AG04449 (cell line): Measurements from ENCODE around the gene KCTD17.
A peak's percentile ranks its signal among the peaks of the same experiment; 100 is the strongest.

ENCODE experiments used
- CTCF ChIA-PET: fragments of 350-600 bp; formaldehyde crosslinking; extraction: SDS; loops from one replicate; lab custom pipeline; 2021; ENCODE audit warnings: antibody characterized with exemption; lab: Yijun Ruan, JAX
- POLR2A ChIA-PET: fragments of 400-600, 350-600 bp; formaldehyde crosslinking; extraction: SDS; loops from one replicate; lab custom pipeline; 2020; ENCODE audit warnings: antibody characterized with exemption, inconsistent platforms; lab: Yijun Ruan, JAX
- DNase-seq: peaks from one replicate; pipeline ENCODE4 v3.0.0-alpha.2; 2010; ENCODE audit warnings: low read depth, low spot score
- H3K4me3 ChIP-seq: 2 replicates; pipeline ENCODE4 v1.5.1; 2011; ENCODE audit warnings: low read depth, mild to moderate bottlenecking, control low read depth, low read length
- CTCF ChIP-seq: IDR thresholded peaks from one replicate; pipeline ENCODE4 v1.5.1; 2011; ENCODE audit warnings: mild to moderate bottlenecking, moderate library complexity, low read length, control low read depth, inconsistent platforms; ENCODE audit not compliant: insufficient read depth; ENCODE audit errors: missing control alignments

The KCTD17 gene

GRCh38 chr22:37075046-37075445 is 23.5 kb downstream of the KCTD17 start:
- H3K4me3 ChIP-seq = no peak overlapping the region
- ChIA-PET POLR2A (no interaction called here), CTCF (interaction anchor here (1.3 to 2.5 kb wide), 2 partner anchors 9 to 89 kb away, joined by 4 to 12 read pairs; no protein-coding TSS in a partner anchor)
- no peak for DNase-seq
- TF ChIP-seq CTCF = no peak

GRCh38 chr22:37075822-37076433 is 24.4 kb downstream of the KCTD17 start:
- CTCF ChIA-PET = interaction anchor here (0.5 to 2.5 kb wide), 13 partner anchors 9 to 183 kb away, joined by 3 to 26 read pairs (median 4); no protein-coding TSS in a partner anchor
- no peak for DNase-seq
- H3K4me3 ChIP-seq = no peak overlapping the region
- POLR2A ChIA-PET = no interaction called here
- TF ChIP-seq CTCF = no peak

GRCh38 chr22:37077802-37078448 is 26.4 kb downstream of the KCTD17 start:
- peak; percentile 96 for TF ChIP-seq CTCF
- no peak for DNase-seq
- ChIA-PET POLR2A (no interaction called here), CTCF (interaction anchor here (0.7 to 2.1 kb wide), 11 partner anchors 9 to 122 kb away, joined by 3 to 26 read pairs (median 3); no protein-coding TSS in a partner anchor)
- H3K4me3 ChIP-seq = no peak overlapping the region

- ChIA-PET POLR2A (no interaction called here), CTCF (interaction anchor here (0.8 to 1.5 kb wide), 7 partner anchors 9 to 121 kb away, joined by 3 to 11 read pairs (median 5); no protein-coding TSS in a partner anchor)
- TF ChIP-seq CTCF = no peak
- no peak for DNase-seq
- no peak overlapping the region for H3K4me3 ChIP-seq
These were observed 27.6 kb downstream of the KCTD17 start for GRCh38 chr22:37079158-37079557.

GRCh38 chr22:37079668-37080171 is 28.2 kb downstream of the KCTD17 start:
- DNase-seq = no peak
- CTCF ChIA-PET = interaction anchor here (0.8 to 2.5 kb wide), 8 partner anchors 9 to 179 kb away, joined by 3 to 11 read pairs (median 6); no protein-coding TSS in a partner anchor
- POLR2A ChIA-PET = no interaction called here
- no peak for TF ChIP-seq CTCF
- no peak overlapping the region for H3K4me3 ChIP-seq

- CTCF ChIA-PET = interaction anchor here (0.8 to 2.5 kb wide), 7 partner anchors 8 to 179 kb away, joined by 3 to 11 read pairs (median 7); no protein-coding TSS in a partner anchor
- POLR2A ChIA-PET = no interaction called here
- no peak overlapping the region for H3K4me3 ChIP-seq
- no peak for DNase-seq
- TF ChIP-seq CTCF = no peak
These were observed 28.9 kb downstream of the KCTD17 start for GRCh38 chr22:37080438-37080837.
